Measurements from ENCODE around the gene HDAC7. TPM values are rescaled to one million over a fixed set of nuclear protein-coding genes. Genes with fewer than 3 reads are reported as not detected.

Gene HDAC7
- total and polyA plus RNA-seq, 8 donors = 17.9 to 48.1 (median 23.2) TPM

- H3K36me3 ChIP-seq = peaks cover 0 to 49% (median 15%) of the 10 kb centered on the region in 3 donors
- intact Hi-C loops (cut with DNase I) = loop anchor here in 1 of 3 donors (10.0 kb wide), 1 partner anchor 48 kb away; no protein-coding TSS in a partner anchor
- ATAC-seq = no peak
Measured at GRCh38 chr12:47786662-47787280, 32.9 kb downstream of the HDAC7 start.

DNA sequence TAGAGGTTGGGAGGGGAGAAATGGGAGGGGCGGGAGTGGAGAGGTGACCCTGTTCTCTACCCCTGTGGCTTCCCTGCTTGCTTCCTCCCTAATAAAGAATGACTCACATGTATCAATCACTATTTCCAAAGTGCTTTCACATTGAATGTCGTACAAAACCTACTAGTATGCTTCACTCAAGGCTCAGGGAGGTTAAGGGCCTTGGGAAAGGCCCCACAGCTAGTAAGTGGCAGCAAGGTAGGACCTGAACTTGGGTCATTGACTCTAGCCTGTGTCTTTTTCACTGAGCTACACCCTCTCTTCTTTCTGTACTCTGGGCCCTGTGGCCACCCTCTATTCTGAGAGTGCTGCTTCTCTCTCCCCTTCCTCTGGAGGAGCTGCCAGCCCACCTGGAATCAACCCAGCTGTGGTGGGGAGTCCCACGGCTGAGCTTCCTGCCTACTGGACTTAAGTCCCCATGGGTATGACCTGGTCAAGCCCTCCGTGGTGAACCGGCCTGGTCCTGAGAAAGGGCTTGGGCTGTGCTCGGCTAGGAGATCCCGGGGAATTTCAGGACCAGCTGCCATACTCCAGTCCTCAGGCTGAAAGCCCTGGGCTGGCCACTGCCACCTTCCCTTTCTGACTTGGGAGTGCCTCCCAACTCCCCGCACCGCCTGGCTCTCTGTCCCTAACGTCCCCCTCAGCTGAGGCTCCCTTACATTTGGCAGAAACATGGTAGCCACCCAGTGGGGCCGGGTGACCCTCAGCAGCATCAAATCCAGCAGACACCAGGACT lies 33.6 kb downstream of the HDAC7 start:
- FAIRE-seq = no peak
- Histone ChIP-seq H3K27me3 (no peaks in the 10 kb centered on the region), H3K36me3 (peaks cover 0 to 44% (median 15%) of the 10 kb centered on the region in 3 donors), H3K4me3 (no peak overlapping the region), H3K4me1 (no peaks in the 10 kb centered on the region), H3K9me3 (no peaks in the 10 kb centered on the region), H3K27ac (no peak overlapping the region)
- intact Hi-C loops (cut with DNase I) = loop anchor here in 1 of 3 donors (10.0 kb wide), 1 partner anchor 49 kb away; no protein-coding TSS in a partner anchor
- no peak for TF ChIP-seq CTCF (IDR thresholded peaks at IDR 0.05)
- 86% methylated on average over 11 of the region's 11 CpGs for WGBS, 2 donors
- peak in 2 of 6 donors; percentile 16 to 52 for DNase-seq
- ATAC-seq = no peak

More at GRCh38 chr12:47786662-47787280, 32.9 kb downstream of the HDAC7 start:
- no peaks in the 10 kb centered on the region for H3K9me3 ChIP-seq
- H3K27ac ChIP-seq = no peak overlapping the region
- H3K4me3 ChIP-seq = no peak overlapping the region
- H3K27me3 ChIP-seq = no peaks in the 10 kb centered on the region
- DNase-seq (peak in 1 of 6 donors; percentile 40), FAIRE-seq (no peak)
- no peaks in the 10 kb centered on the region for H3K4me1 ChIP-seq
- WGBS, 2 donors = 81 to 86% methylated on average over 10 of the region's 10 CpGs
- TF ChIP-seq CTCF (IDR thresholded peaks at IDR 0.05) = no peak

- no peak for TF ChIP-seq CTCF (IDR thresholded peaks at IDR 0.05)
- no peak for ATAC-seq
- no peak overlapping the region for H3K27ac ChIP-seq
- no peaks in the 10 kb centered on the region for H3K4me1 ChIP-seq
- no peaks in the 10 kb centered on the region for H3K9me3 ChIP-seq
- H3K27me3 ChIP-seq = no peaks in the 10 kb centered on the region
- H3K36me3 ChIP-seq = peaks cover 0 to 44% (median 15%) of the 10 kb centered on the region in 3 donors
- DNase-seq = peak in 2 of 6 donors; percentile 16 to 60
- H3K4me3 ChIP-seq = no peak overlapping the region
- intact Hi-C loops (cut with DNase I) = loop anchor here in 1 of 3 donors (10.0 kb wide), 1 partner anchor 50 kb away; no protein-coding TSS in a partner anchor
- no peak for FAIRE-seq
- WGBS, 2 donors = 84% methylated on average over 15 of the region's 15 CpGs
Measured at GRCh38 chr12:47785036-47785886, 34.4 kb downstream of the HDAC7 start.

- no peak for TF ChIP-seq CTCF (IDR thresholded peaks at IDR 0.05)
- Histone ChIP-seq H3K9me3 (no peaks in the 10 kb centered on the region), H3K4me3 (no peak overlapping the region), H3K4me1 (no peaks in the 10 kb centered on the region), H3K36me3 (peaks cover 0 to 36% (median 15%) of the 10 kb centered on the region in 3 donors), H3K27me3 (no peaks in the 10 kb centered on the region), H3K27ac (no peak overlapping the region)
- 89 to 94% methylated on average over 20 of the region's 20 CpGs for WGBS, 2 donors
- DNase-seq (peak in 1 of 6 donors; percentile 49), ATAC-seq (no peak), FAIRE-seq (no peak)
- intact Hi-C loops (cut with DNase I) = loop anchor here in 1 of 3 donors (5.0 to 10.0 kb wide), 2 partner anchors 51 to 72 kb away; no protein-coding TSS in a partner anchor
Measured at GRCh38 chr12:47783821-47784819, 35.6 kb downstream of the HDAC7 start.

Data from pancreas (tissue), 10 donors.